GM13976 (cell line): Measurements from ENCODE around the gene TXLNB.

Experiments used
- DNase-seq: peaks from one replicate; pipeline ENCODE4 v3.0.0; 2012; ENCODE audit warnings: low spot score
- CTCF ChIP-seq: IDR thresholded peaks from 2 replicates; pipeline ENCODE4 v1.5.1; 2012; ENCODE audit warnings: borderline replicate concordance, mild to moderate bottlenecking; ENCODE audit not compliant: insufficient read depth; ENCODE audit errors: extremely low read depth, missing control alignments, control extremely low read depth
- in situ Hi-C: fragments of 300-500 bp; cut with MboI; formaldehyde crosslinking; loops from one replicate; pipeline ENCODE4 v1.12.0; 2022; ENCODE audit warnings: low sequenced_read_pairs, mixed read lengths, inconsistent platforms; ENCODE audit not compliant: unreplicated experiment

TXLNB gene

GRCh38 chr6:139291813-139292619 lies at the start of gene TXLNB:
TSS of gene TXLNB (minus strand) at chr6:139291998. CDS start at chr6:139288899, 3,099 bp downstream.
- peak; percentile 38 for DNase-seq
- in situ Hi-C loops: no loop called here
- TF ChIP-seq CTCF: peak; percentile 10

GRCh38 chr6:139341060-139341459 lies 49.3 kb upstream of the TXLNB start:
- DNase-seq: no peak
- no peak for TF ChIP-seq CTCF
- in situ Hi-C loops: no loop called here

- no peak for DNase-seq
- no peak for TF ChIP-seq CTCF
- in situ Hi-C loops: no loop called here
Measured at GRCh38 chr6:139338795-139339194, 47.0 kb upstream of the TXLNB start.

- no peak for DNase-seq
- in situ Hi-C loops: no loop called here
- no peak for TF ChIP-seq CTCF
Measured at GRCh38 chr6:139337830-139338229, 46.0 kb upstream of the TXLNB start.

GRCh38 chr6:139337001-139337400 lies 45.2 kb upstream of the TXLNB start:
- in situ Hi-C loops: no loop called here
- no peak for DNase-seq
- TF ChIP-seq CTCF: no peak

- in situ Hi-C loops: no loop called here
- TF ChIP-seq CTCF: no peak
- no peak for DNase-seq
Measured at GRCh38 chr6:139336488-139336887, 44.7 kb upstream of the TXLNB start.
